ENCODE results near the gene KAZN. TPM values are rescaled to one million over a fixed set of nuclear protein-coding genes. Genes with fewer than 3 reads are reported as not detected.

The KAZN gene
- total and polyA plus RNA-seq, 8 donors, result 11.1 to 37.5 (median 30.2) TPM

DNA sequence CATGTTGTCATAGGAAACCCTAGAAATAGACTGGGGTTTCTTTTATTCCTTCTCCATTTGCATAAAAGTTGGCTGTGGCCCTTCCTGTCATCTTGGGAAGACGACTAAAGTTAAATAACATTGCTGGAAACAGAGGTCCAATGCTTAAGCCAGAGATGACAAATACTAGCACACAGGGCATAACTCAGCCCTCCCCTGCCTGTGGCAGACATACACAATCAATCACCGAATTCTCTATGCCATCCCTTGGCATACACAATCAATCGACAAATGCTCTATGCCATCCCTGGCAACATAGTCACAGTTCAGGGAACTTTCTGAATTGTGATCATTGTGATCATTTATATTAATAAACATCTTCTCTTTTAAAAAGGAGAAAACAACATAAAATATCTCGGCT, 229.4 kb downstream of the KAZN start:
- Histone ChIP-seq H3K4me1 (no peaks in the 10 kb centered on the region), H3K4me3 (no peak overlapping the region), H3K9me3 (no peaks in the 10 kb centered on the region), H3K27me3 (no peaks in the 10 kb centered on the region), H3K36me3 (no peaks in the 10 kb centered on the region), H3K27ac (no peak overlapping the region)
- TF ChIP-seq, protein P1, sequence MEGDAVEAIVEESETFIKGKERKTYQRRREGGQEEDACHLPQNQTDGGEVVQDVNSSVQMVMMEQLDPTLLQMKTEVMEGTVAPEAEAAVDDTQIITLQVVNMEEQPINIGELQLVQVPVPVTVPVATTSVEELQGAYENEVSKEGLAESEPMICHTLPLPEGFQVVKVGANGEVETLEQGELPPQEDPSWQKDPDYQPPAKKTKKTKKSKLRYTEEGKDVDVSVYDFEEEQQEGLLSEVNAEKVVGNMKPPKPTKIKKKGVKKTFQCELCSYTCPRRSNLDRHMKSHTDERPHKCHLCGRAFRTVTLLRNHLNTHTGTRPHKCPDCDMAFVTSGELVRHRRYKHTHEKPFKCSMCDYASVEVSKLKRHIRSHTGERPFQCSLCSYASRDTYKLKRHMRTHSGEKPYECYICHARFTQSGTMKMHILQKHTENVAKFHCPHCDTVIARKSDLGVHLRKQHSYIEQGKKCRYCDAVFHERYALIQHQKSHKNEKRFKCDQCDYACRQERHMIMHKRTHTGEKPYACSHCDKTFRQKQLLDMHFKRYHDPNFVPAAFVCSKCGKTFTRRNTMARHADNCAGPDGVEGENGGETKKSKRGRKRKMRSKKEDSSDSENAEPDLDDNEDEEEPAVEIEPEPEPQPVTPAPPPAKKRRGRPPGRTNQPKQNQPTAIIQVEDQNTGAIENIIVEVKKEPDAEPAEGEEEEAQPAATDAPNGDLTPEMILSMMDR (IDR thresholded peaks at IDR 0.05), result no peak
- DNase-seq, result no peak
- ATAC-seq, result no peak
- intact Hi-C loops (cut with DNase I), result no loop called here

DNA sequence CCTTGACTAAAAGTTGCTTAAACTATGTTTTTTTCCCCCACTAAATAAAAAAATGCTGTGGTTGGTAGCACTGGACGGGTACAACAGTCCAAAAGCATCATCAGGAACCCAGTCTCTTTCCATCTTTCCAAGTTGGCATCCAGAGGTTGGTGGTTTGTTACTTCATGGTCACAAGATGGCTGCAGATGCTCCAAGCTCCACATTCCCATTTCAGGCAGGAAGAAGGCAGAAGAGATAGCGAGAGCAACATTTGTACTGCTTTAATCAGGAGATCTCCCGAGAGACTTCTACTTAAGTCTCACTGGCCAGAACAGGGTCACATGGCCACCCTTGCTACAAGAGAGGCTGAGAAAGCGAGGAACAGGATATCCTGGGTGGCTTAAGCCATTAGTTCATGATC, 230.2 kb downstream of the KAZN start:
- DNase-seq (no peak), ATAC-seq (no peak)
- Histone ChIP-seq H3K27me3 (no peaks in the 10 kb centered on the region), H3K36me3 (no peaks in the 10 kb centered on the region), H3K27ac (no peak overlapping the region), H3K9me3 (no peaks in the 10 kb centered on the region), H3K4me3 (no peak overlapping the region), H3K4me1 (no peaks in the 10 kb centered on the region)
- TF ChIP-seq, protein P1 (IDR thresholded peaks at IDR 0.05), result no peak
- intact Hi-C loops (cut with DNase I), result no loop called here

DNA sequence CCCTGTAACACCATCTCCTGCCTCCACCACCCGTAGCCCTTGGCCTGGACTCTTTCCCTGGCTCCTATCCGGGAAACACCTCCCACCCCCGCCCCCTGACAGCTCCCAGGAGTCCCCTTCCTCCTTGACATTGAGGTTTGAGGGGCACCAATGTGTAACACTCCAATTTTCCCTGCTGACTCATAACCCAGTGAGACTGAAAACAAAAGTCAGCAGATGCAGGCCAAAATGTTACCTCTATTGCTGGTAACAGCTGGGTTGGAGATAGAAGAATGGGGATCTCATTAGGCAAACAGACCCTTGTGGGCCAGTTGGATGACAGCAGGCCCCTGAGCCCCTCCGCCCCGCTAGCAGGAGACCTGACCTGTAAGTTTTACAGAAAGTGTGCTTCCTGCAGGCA, 237.2 kb downstream of the KAZN start:
- no peaks in the 10 kb centered on the region for H3K27me3 ChIP-seq
- H3K9me3 ChIP-seq, result no peaks in the 10 kb centered on the region
- intact Hi-C loops (cut with DNase I), result no loop called here
- no peaks in the 10 kb centered on the region for H3K36me3 ChIP-seq
- ATAC-seq, result no peak
- H3K27ac ChIP-seq, result no peak overlapping the region
- DNase-seq, result no peak
- TF ChIP-seq, protein P1 (IDR thresholded peaks at IDR 0.05), result no peak
- no peak overlapping the region for H3K4me3 ChIP-seq
- H3K4me1 ChIP-seq, result no peaks in the 10 kb centered on the region

DNA sequence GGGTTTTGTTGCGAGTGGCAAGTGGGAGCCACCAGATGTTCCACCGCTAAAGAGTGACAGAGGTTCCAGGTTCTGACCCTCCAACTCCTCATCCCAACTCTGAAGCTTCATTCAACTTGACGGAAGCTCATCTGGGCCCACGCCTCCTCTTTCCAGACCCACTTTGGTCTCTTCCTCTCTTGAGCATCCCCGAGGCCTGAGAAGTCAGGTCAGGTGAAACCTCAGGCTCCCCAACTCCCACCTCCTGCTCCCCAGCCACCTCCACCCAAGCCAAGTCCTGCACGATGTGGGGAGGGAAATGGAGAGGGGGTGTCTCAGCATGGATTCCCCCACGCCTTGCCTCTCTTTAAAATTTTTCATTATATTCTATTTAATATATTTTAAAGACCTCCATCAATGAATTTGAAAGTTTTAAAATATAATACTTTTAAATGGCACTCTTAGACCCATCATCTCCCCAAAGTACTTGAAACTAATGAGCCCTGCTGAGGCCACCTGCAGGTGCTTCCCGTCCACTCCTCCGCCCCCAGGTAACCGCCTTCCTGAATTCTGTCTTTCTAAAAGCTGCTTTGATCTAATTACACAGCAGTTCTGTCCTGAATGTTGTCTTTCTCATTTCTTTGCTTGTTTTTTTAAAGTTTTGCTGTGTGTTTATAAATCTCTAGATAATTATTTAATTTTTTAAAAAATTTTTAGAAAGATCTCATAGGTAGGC, 238.1 kb downstream of the KAZN start:
- Histone ChIP-seq H3K4me1 (no peaks in the 10 kb centered on the region), H3K4me3 (no peak overlapping the region), H3K27me3 (no peaks in the 10 kb centered on the region), H3K27ac (no peak overlapping the region), H3K36me3 (no peaks in the 10 kb centered on the region), H3K9me3 (peaks cover 0 to 8% of the 10 kb centered on the region in 2 donors)
- ATAC-seq, result no peak
- DNase-seq, result no peak
- intact Hi-C loops (cut with DNase I), result no loop called here
- TF ChIP-seq, protein P1 (IDR thresholded peaks at IDR 0.05), result no peak

DNA sequence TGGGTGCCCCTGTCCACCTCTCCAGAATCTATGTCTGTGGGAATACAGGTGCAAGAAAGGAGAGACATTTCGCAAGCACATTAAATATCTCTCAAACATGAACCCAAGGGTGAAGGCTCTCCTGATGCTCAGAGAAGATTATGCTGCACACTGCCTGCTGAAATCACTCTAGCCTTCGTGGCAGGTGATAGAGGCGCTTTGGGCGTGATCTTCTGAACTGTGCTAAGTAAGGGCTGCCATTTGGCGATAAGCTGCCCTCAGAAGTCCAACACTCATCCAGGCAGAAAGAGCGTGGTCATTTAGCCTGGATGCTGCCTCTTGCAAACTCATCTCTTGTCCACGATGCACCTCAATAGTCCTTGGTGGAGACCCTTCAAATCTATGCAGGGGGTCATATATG, 241.9 kb downstream of the KAZN start:
- no peak for ATAC-seq

More for the DNA sequence above, 241.9 kb downstream of the KAZN start:
- H3K27ac ChIP-seq, result no peak overlapping the region
- TF ChIP-seq, protein P1 (IDR thresholded peaks at IDR 0.05), result no peak
- no peak overlapping the region for H3K4me3 ChIP-seq
- H3K9me3 ChIP-seq, result peaks cover 0 to 25% of the 10 kb centered on the region in 2 donors
- H3K4me1 ChIP-seq, result no peaks in the 10 kb centered on the region
- intact Hi-C loops (cut with DNase I), result no loop called here
- H3K27me3 ChIP-seq, result no peaks in the 10 kb centered on the region
- no peaks in the 10 kb centered on the region for H3K36me3 ChIP-seq
- DNase-seq, result no peak

All from left lung (tissue), 10 donors.